ENCODE results near the gene ADAR. TPM values are rescaled to one million over a fixed set of nuclear protein-coding genes. Genes with fewer than 3 reads are reported as not detected.
A peak's percentile ranks its signal among the peaks of the same experiment; 100 is the strongest.

The ADAR gene
- total RNA-seq, 4 donors from 2014 or later: 81.5 to 140 (median 110) TPM

DNA sequence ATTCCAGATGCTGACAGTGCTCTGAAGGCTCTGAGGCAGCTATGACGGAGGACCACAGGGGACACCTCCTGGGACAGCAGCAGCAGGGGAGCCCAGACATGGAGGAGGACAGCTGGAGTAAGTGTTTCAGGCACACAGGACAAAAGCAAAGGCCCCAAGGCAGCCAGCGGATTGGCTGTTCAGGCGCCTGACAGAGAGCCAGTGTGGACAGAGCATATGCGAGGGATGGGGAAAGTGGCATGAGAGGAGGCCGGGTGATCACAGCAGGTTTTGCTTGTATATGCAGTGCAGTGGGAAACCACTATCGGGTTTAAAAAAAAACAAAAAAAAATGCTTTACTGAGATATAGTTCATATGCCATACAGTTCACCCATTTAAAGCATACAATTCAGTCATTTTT, 21.3 kb downstream of the ADAR start:
- no peak overlapping the region for H3K4me3 ChIP-seq
- 92 to 95% methylated on average over 4 to 6 of the region's 6 CpGs for WGBS, 2 donors (ENCODE audit: low coverage in 1 of 2)
- peaks cover 0 to 88% (median 40%) of the 10 kb centered on the region in 4 donors for H3K36me3 ChIP-seq
- in situ Hi-C loops (cut with MboI; ENCODE audit: low pct_ligation_motif_present in 1 of 4, low pct_unique_long_range_greater_than_20kb in 1 of 4, low sequenced_read_pairs in 3 of 4): no loop called here
- TF ChIP-seq, protein P1, sequence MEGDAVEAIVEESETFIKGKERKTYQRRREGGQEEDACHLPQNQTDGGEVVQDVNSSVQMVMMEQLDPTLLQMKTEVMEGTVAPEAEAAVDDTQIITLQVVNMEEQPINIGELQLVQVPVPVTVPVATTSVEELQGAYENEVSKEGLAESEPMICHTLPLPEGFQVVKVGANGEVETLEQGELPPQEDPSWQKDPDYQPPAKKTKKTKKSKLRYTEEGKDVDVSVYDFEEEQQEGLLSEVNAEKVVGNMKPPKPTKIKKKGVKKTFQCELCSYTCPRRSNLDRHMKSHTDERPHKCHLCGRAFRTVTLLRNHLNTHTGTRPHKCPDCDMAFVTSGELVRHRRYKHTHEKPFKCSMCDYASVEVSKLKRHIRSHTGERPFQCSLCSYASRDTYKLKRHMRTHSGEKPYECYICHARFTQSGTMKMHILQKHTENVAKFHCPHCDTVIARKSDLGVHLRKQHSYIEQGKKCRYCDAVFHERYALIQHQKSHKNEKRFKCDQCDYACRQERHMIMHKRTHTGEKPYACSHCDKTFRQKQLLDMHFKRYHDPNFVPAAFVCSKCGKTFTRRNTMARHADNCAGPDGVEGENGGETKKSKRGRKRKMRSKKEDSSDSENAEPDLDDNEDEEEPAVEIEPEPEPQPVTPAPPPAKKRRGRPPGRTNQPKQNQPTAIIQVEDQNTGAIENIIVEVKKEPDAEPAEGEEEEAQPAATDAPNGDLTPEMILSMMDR (IDR thresholded peaks at IDR 0.05): no peak
- TF ChIP-seq POLR2A (IDR thresholded peaks at IDR 0.05): no peak
- TF ChIP-seq EP300 (IDR thresholded peaks at IDR 0.05; ENCODE audit: low read depth): no peak
- TF ChIP-seq POLR2AphosphoS5 (IDR thresholded peaks at IDR 0.05): no peak
- H3K9me3 ChIP-seq: no peaks in the 10 kb centered on the region
- no peaks in the 10 kb centered on the region for H3K27me3 ChIP-seq
- no peak overlapping the region for H3K27ac ChIP-seq
- no peak for DNase-seq
- intact Hi-C loops (cut with DNase I; ENCODE audit: low total_unique reads): no loop called here
- peaks cover 0 to 6% (median 2%) of the 10 kb centered on the region in 4 donors for H3K4me1 ChIP-seq

DNA sequence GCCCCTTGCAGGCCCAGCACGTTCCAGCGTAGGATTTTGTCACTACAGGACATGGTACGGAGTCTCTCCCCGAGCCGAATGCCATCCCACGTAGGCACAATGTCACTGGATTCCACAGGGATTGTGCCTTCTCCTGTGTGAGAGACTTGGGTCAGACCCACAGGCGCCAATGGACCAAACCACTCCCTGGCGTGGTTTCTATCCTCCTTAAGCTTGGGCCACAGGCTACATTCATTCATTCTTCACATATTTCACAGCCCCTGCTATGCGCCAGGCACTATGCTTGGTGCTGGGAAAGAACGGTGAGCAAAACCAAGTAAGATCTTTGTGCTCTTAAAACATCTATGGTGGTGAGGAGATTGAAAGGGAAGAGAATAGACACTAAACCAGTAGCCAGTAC, 21.8 kb downstream of the ADAR start:
- no peak overlapping the region for H3K27ac ChIP-seq
- peaks cover 0 to 86% (median 38%) of the 10 kb centered on the region in 4 donors for H3K36me3 ChIP-seq
- WGBS, 2 donors (ENCODE audit: low coverage in 1 of 2): 90 to 100% methylated on average over 3 to 10 of the region's 10 CpGs
- DNase-seq: no peak
- intact Hi-C loops (cut with DNase I; ENCODE audit: low total_unique reads): no loop called here
- peaks cover 0 to 6% (median 2%) of the 10 kb centered on the region in 4 donors for H3K4me1 ChIP-seq
- no peaks in the 10 kb centered on the region for H3K27me3 ChIP-seq
- in situ Hi-C loops (cut with MboI; ENCODE audit: low pct_ligation_motif_present in 1 of 4, low pct_unique_long_range_greater_than_20kb in 1 of 4, low sequenced_read_pairs in 3 of 4): no loop called here
- TF ChIP-seq, protein P1 (IDR thresholded peaks at IDR 0.05): no peak
- no peak for TF ChIP-seq POLR2AphosphoS5 (IDR thresholded peaks at IDR 0.05)
- TF ChIP-seq EP300 (IDR thresholded peaks at IDR 0.05; ENCODE audit: low read depth): no peak
- no peak for TF ChIP-seq POLR2A (IDR thresholded peaks at IDR 0.05)
- H3K4me3 ChIP-seq: no peak overlapping the region
- H3K9me3 ChIP-seq: no peaks in the 10 kb centered on the region

DNA sequence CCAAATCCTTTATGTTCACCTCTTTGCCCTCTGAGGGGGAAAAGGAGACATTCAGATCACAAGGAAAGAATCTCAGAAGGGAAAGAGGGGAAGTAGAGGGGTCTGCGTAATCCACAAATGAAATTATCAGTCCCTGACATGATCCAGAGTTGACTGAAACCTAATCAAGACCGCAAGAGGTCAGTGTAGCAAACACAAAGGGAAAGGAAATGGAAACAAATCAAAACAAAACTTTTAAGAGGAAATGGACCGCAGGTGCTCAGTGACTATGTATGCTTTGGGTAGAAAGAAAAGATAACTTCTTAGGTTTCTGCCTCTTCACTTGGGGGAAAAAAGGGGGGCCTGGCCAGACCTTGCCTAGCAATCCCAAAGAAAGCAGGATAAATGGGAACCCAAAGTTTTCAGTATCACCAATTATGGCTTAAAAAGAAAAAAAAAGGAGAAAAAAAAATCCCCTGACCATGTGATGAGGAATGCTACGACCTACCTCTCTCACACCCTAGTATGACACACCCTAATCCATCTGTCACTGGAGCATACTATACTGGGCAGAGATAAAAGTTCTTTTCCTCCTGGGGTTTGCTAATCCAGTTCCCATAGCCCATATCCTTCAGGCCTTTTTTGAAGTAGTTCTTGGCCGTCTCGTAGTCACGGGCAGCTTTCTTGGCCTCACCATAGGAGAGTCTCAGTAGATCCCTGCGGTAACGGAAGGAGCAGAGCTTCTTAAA, 23.6 kb downstream of the ADAR start:
- Histone ChIP-seq H3K9me3 (no peaks in the 10 kb centered on the region), H3K27me3 (no peaks in the 10 kb centered on the region), H3K4me1 (peaks cover 0 to 6% (median 2%) of the 10 kb centered on the region in 4 donors), H3K27ac (peak overlapping the region in 1 of 4 donors; percentile 1), H3K4me3 (no peak overlapping the region), H3K36me3 (peaks cover 0 to 75% (median 30%) of the 10 kb centered on the region in 4 donors)
- DNase-seq: no peak
- in situ Hi-C loops (cut with MboI; ENCODE audit: low pct_ligation_motif_present in 1 of 4, low pct_unique_long_range_greater_than_20kb in 1 of 4, low sequenced_read_pairs in 3 of 4) (no loop called here), intact Hi-C loops (cut with DNase I; ENCODE audit: low total_unique reads) (no loop called here)
- 77 to 78% methylated on average over 9 of the region's 9 CpGs for WGBS, 2 donors (ENCODE audit: low coverage in 1 of 2)
- no peak for TF ChIP-seq POLR2AphosphoS5 (IDR thresholded peaks at IDR 0.05)
- TF ChIP-seq POLR2A (IDR thresholded peaks at IDR 0.05): no peak

DNA sequence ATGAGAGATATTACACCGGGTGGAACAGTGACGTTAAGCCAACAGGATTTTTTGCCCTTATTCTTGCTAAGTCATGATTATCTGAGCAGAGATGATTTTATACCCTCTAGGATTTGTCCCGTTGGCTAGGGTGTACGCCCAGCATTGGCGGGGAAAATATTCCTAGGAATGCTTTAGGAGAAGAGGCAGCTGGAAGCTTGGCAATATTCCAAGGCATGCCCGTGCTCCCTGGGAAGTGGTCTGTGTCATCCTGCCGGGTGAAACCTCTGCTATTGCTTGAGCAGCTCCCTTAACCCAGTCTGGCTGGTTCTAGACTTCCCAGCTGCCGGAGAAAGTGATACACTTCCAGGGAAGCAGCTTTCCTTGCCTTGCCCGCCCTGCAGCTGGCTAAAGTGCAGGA, 24.2 kb downstream of the ADAR start:
- intact Hi-C loops (cut with DNase I; ENCODE audit: low total_unique reads): no loop called here
- Histone ChIP-seq H3K27me3 (no peaks in the 10 kb centered on the region), H3K4me1 (peaks cover 0 to 6% (median 2%) of the 10 kb centered on the region in 4 donors), H3K27ac (peak overlapping the region in 1 of 4 donors; percentile 1), H3K4me3 (no peak overlapping the region), H3K36me3 (peaks cover 0 to 69% (median 27%) of the 10 kb centered on the region in 4 donors), H3K9me3 (no peaks in the 10 kb centered on the region)
- in situ Hi-C loops (cut with MboI; ENCODE audit: low pct_ligation_motif_present in 1 of 4, low pct_unique_long_range_greater_than_20kb in 1 of 4, low sequenced_read_pairs in 3 of 4): no loop called here
- TF ChIP-seq POLR2A (IDR thresholded peaks at IDR 0.05) (no peak), POLR2AphosphoS5 (IDR thresholded peaks at IDR 0.05) (no peak), EP300 (IDR thresholded peaks at IDR 0.05; ENCODE audit: low read depth) (no peak)
- TF ChIP-seq, protein P1 (IDR thresholded peaks at IDR 0.05): no peak
- WGBS, 2 donors (ENCODE audit: low coverage in 1 of 2): 50 to 66% methylated on average over 2 to 9 of the region's 9 CpGs
- no peak for DNase-seq
